Femur (tissue), 1 donor: Measurements from ENCODE around the gene PLG.
"Not testable (repeated sequence)": the region's sequence is repeated elsewhere in the genome, so short reads cannot be mapped to it uniquely, and the experiment has no call there.

Experiments used
- DNase-seq: peaks from one replicate; pipeline ENCODE4 v3.0.0-alpha.2; 2017

Gene PLG

DNA sequence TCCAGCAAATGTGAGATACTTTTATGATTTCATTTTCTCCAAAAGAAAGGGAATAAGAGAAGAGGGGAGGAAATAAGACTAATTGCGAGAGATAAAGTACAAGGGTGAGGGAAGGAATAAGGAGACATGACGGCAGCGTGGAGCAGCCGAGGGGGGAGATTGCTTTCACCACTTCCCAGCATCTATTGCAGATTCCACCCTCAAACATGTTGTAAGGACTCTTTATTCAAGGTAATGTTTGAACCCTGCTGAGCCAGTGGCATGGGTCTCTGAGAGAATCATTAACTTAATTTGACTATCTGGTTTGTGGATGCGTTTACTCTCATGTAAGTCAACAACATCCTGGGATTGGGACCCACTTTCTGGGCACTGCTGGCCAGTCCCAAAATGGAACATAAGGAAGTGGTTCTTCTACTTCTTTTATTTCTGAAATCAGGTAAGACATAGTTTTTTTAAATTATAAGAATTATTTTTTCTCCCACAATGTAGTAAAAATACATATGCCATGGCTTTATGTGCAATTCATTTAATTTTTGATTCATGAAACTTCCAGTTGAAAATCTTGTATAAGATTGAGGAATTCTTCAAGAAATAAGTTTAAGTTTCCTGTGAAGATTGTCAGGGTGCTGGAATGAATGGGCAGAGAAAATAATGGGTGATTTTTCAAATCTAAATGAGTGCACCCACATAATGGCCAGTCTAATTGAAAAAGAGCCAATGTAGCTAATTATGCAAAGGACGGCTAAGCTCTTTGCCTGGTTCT is at the start of gene PLG:
TSS of gene PLG (plus strand) at position 327 of the 763 bp plus-strand sequence. CDS start at position 388, 61 bp downstream.
- not testable (repeated sequence) for DNase-seq

DNA sequence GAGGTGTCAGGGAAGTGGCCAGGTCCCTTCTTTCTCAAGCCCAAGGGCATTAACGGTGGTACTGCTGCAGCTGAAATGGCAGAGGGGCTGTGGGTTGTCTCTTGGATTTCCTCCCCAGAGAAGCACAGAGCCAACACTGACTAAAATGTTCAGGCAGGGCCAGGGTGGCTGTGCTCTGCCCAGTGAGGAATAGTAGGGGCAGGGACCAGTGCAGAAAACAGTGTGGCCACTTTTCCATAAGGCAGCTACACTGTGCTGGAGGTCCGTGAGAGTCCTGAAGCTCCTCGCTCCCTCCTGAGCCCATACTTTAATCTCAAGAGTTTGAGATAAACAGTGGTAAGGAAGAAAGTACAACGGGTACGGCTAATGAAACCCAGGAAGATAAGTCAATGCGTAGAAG is 42.5 kb upstream of the PLG start:
- DNase-seq, result no peak

DNA sequence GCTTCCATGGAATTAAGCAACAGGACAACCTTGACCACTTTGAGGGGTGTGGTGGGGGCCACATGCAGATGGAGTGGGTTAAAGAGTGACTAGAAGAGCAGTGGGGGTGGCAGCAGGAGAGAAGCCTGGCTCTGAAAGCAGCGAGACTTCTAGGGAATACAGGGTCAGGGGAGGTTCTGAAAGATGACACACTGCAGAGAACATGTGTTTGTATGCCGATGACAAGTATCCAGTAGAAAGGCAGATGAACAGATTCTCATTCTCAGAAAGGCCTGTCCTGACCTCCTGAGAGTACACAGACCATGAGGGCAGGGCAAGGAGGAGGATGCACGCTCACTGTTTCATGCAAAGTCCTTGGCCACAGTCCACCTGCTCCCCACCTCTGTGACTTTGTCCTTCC is 40.8 kb upstream of the PLG start:
- DNase-seq, result no peak

DNA sequence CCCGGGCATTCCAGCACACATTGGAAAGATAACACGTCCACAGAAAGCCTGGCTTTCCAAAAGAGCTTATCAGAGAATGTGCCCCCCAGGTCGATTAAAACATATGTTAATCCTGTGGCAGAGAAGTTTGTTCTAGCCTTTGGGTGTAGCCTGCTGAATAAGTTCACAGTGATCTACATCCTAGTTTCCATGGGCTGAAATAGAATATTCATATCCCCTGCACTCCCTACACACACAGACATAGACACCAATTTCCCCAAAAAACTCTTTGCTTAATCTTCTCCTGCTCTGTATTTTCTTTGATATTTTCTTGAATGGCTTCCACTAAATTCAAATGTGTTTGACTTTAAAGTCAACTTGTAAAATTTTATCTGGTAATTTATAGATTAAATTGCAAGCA is 39.6 kb upstream of the PLG start:
- no peak for DNase-seq

DNA sequence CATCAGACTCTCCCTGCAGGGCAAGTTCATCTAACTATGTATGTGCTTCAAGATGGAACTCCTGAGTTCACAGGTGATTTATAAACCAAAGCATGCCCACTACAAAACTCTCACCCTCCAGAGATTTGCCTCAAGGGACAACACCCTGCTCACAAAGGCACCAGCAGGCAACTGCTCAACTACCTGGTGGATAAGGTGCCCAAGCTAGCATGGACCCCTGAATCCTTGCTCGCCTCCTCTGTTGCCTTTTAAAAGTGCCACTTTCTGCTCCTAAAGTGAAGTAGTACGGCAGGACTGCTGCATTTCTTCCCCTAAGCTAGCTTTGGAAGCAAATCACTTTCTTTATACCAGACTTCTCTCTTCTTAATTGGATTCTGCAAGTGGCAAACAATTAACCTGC is 39.2 kb upstream of the PLG start:
- DNase-seq, result no peak

DNA sequence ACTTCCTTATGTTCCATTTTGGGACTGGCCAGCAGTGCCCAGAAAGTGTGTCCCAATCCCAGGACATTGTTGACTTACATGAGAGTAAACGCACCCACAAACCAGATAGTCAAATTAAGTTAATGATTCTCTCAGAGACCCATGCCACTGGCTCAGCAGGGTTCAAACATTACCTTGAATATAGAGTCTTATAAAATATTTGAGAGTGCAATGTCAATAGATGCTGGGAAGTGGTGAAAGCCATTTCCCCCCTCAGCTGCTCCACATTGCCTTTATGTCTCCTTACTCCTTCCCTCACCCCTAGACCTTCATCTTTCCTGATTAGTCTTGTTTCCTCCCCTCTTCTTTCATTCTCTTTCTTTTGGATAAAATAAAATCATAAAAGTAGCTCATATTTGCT is 37.8 kb upstream of the PLG start, which contains the start of gene LPA:
TSS of gene LPA (minus strand) at position 78 of the 400 bp plus-strand sequence. CDS start at position 17, 61 bp downstream.
- DNase-seq, result not testable (repeated sequence)

DNA sequence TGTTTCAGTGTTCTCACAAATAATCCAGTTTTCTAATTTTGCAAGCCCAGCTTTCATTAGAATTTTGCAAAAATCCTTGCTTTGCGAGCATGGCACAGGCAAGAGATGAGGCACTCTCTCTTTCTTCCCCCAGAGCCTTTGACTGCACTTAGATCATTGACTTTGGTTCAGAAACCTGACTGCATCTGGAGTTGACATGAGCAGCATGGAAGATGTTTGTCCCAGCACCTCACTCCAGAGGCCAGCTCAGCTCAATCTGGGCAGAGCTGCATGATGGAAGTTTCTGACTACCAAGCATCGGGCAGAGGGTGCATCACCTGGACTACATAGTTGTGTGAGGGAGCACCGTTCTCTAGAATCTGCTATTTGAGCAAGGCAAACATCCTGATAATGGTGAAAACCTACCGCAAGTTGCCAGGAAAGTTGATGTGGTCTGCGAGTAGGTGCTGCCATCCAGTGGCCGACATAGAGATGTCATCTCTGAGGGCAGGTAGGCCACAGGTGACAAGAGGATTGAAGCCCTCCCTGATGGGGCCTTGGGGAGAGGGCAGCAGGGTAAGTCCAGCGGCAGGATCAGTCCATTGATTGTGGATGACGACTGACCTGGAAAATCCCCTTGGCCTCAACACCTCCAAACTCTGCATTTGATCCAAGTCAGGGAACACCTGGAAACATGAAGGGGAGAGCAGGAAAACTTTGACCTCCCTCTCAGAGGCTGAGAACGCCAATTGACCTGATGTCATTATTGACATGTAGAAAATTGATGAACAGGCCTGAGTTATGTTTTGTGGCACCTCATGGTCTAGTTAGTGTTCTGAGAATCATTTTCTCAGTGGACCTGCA is 34.2 kb upstream of the PLG start:
- DNase-seq, result no peak

DNA sequence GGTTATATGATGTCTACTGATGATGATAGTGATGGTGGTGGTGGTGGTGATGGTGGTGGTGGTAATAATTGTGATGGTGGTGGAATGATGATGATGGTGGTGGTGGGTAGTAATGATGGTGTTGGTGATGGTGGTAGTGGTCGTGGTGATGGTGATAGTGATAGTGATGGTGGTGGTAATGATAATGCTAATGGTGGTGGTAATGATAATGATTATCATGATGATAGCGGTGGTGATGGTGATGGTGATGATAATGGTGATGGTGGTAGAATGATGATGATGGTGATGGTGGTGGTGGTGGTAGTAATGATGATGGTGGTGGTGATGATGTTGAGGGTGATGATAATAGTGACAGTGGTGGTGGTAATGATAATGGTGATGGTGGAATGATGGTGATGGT is 33.5 kb upstream of the PLG start:
- DNase-seq, result no peak

DNA sequence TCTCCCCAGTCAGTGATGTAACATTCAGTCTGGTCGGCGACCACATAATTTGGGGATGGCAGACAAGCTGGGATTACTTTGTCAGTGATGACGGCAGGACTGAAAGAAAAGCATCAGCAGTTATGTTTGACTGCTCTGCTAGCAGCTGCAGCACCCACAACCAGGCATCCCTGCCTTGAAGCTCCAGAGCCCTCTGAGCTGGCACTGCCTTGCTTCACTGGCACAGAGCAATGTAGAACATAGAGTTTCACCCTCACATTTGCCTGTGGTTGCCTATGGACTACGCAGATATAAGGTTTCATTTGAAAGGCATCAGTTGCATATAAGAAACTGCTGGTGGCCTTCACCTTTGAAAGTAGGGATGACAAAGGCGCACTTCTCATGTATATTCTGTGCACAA is 25.6 kb upstream of the PLG start:
- not testable (repeated sequence) for DNase-seq

DNA sequence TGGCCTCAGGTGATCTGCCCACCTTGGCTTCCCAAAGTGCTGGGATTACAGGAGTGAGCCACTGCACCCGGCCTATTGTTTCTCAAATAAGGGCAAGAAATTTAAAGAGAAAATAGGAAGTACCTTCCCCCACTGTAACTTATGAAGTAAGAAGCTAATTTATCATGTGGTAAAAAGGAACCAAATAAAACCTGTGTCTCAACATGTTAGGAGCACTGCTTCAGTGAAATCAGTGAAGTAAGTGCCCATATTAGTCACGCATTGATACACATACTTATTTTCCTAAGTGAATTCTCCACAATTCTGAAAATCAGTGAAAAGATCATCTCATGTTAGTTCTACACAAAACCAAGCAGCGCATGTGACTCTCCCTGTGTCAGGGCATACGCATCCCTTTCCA is 23.8 kb upstream of the PLG start:
- DNase-seq, result no peak

DNA sequence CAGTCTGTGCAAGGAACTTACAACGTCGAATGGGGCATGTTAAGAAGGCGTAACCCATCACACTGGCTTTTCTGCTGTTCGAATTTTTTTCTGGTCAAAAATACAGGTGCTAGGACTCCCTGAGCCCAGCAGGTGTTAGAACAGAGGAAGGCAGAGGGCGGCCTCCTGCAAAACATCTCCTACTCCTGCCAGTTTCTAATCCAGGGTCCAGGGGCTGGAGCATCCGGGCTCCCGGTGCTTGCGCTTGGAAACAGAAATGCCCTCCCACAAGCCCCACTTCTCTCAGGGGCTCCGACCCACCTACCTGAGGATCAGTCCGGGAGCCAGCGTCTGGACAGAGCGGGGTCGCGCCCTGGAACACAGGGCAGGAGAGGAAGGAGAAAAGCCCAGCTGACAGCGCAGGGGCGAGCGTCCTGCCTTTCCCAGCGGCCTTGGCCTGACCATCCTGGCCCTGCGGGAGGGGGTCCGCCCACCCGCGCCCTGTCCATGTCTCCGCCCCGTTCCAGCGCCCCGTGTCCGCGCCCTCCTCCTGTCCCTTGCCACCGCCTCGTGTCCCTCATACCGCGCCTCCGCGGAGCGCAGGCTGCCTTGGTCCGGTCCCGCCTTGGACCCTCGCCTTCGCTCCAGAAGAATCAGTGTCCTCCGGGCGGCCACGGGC is 23.2 kb upstream of the PLG start:
- no peak for DNase-seq

DNA sequence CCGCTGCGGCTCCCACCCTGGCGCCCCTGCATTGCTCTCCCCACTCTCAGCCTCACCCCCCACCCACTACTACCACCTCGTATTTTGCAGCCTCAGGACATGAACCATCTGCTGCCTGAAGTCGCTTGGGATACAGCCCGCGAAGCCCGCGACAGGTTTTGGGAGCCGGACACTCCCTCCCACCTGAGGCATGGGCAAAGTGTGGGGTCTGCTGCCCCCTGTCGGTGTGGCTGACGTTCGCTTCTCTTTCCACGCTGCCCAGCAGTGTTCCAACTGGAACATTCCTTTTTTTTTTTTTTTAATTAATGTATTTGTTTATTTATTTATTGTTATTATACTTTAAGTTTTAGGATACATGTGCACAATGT is 22.7 kb upstream of the PLG start:
- DNase-seq, result no peak

DNA sequence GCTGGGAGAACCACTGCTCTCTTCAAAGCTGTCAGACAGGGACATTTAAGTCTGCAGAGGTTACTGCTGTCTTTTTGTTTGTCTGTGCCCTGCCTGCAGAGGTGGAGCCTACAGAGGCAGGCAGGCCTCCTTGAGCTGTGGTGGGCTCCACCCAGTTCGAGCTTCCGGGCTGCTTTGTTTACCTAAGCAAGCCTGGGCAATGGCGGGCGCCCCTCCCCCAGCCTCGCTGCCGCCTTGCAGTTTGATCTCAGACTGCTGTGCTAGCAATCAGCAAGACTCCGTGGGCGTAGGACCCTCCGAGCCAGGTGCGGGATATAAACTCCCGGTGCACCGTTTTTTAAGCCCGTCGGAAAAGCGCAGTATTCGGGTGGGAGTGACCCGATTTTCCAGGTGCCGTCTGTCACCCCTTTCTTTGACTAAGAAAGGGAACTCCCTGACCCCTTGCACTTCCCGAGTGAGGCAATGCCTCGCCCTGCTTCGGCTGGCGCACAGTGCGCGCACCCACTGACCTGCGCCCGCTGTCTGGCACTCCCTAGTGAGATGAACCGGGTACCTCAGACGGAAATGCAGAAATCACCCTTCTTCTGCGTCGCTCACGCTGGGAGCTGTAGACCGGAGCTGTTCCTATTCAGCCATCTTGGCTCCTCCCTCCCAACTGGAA is 16.8 kb upstream of the PLG start:
- DNase-seq, result not testable (repeated sequence)

DNA sequence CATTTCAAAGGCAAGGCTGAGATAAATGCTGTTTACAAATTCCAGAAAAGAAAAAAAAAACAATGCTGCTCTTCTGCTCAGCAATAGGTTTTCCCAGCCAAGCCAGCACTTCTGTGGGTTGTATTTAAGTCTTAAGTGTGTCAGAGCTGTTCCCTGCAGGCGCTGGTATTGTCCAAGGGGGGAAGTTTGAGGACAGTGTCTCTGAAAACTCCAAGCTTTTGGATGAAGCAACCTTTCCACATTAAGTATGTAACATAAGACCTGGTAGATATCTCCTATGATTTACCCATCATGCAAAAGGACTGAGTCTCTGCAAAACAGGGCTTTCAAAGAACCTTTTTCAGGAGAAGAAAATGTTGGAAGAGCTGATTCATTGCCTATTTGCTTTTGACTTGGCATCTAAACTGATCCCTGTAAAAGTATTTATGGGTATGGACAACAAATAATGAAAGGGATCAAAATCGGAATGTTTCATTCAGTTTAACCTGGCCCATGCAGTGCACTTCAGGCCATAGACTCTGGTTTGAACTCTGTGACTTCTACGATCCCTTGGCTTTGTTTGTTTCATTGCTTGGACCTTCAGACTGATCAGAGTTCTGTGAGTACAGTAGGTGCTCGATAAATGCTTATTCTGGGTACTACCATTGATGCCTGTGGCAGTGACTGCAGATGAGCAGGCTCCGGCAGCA is 16.1 kb upstream of the PLG start:
- DNase-seq, result no peak

DNA sequence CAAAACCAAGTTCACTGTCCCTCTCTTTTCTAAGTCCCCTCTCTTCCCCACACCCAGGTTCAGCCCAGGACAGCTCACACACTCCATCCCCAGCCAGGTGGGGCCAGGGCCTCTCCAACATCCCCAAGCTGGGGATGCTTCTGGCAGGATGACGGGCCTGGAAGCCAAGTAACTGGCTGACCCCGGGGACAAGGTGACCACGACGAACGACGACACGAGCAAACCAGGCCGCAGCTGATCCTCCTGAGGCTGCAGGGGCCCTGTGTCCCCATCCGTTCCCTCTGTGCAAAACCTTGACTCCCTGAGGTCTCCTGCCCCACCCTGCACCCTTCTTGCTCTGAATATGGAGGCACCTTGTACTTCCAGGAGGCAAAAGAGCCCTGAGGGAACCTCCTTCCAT is 11.6 kb upstream of the PLG start:
- no peak for DNase-seq

DNA sequence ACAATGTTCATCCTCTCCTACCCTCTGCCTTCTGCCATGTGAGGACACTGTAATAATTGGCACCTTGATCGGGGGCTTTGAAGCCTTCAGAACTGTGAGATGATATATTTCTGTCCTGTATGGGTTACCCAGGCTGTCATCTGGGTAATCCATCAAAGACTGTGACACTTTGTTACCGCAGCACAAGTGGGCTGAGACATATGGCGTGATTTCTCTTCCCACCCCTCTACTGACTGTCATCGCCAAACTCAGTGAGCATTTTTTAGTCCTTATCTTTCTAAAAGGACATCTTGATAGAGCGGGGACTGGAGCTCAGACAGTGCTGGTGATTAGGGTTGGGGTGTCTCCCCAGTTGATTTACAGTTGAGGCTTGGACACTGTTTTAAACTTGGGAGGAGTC is 10.4 kb upstream of the PLG start:
- no peak for DNase-seq

DNA sequence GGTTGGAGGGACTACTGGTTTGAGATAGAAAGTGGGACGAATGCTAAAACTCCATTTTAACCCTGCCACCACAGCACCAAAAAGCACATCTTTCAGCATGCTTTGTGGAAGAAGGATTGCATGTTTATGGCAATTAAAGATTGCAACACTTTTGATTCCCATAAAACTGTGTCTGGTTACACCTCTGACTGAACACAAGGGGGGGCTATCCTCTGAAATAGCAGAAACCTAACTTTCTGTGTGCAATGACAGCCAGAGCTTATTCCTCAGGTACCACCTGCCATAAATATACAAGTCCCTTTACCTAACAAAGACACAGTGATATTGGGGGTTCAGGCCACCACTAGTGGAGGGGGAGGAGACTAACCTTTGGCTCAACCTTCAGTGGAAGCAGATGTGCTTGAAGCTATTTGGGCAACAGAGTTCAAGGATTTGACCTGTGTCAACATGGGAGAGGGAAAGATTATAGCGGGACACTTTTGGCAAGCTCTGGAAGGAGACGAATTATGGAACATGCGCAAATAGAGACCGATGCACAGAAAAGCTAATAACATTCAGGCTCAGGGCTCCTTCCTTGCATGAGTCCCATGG is 9.6 kb upstream of the PLG start:
- no peak for DNase-seq

DNA sequence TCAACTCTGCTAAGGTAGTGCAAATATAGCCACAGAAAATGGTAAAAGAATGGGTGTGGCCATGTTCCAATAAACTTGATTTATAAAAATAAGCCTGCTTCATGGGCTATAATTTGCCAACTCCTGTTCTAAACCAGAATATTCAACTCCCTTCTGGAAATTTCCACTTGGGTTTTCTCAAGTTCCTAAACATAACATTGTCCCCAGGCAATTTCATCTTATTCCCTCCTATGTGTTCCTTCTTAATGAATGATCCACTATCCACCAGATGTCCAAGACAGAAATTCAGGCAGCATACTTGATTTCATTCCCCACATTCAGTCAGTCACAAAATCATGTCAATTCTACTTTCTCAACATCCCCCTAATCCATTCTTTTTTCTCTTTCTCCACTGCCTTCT is 7.0 kb upstream of the PLG start:
- DNase-seq, result not testable (repeated sequence)

DNA sequence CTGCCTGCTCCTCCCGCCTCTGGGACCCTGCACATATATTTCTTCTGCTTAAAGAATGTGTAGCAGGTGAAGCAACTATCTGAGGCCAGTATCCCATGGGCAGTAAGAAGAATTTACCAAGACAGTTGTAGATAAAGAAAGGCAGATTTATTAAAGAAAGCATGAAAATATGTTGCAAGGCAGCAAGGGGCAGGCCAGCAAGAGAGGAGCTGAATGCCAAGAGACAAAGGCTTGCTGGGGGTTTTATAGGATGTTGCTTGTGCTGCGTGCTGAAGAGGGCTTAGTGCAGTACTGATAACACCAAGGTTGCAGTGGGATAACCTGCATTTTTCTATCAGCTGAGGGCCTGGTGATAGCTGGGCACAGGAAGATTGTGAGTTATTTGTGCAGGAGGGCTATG is 6.4 kb upstream of the PLG start:
- not testable (repeated sequence) for DNase-seq

DNA sequence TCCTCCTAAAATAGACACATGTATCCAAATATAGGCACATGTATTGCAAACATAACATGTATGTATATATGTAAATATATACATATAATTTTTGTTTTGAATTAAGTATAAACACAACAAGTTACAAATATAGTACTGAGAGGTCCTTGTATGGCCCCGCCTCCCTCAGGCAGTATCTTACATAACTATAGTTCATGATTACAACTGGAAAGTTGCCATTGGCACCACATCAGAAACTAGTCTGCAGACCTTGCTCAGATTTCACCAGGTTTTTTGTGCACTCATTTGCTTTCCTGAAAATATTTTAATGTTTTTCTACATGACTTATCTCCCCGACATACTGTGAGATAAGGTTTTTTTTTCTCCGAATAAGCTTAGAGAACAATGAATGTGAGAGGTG is 5.2 kb upstream of the PLG start:
- not testable (repeated sequence) for DNase-seq

DNA sequence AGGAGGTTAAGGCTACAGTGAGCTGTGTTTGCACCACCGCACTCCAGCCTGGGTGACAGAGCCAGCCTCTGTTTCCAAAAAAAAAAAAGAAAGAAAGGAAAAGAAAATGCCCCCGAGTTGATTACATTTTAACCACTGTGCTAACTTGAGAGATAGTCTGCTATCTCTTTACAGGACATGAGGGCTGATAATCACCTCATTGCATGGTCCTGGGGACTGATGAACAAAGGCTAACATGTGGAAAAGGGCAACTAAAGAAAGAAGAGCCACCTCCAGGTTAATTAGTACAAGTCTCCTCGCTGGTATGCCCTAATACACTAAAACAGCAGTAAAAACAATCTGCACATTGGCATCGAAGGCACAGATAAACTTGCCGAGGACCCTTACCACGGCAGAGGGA is 4.2 kb upstream of the PLG start:
- DNase-seq, result no peak

DNA sequence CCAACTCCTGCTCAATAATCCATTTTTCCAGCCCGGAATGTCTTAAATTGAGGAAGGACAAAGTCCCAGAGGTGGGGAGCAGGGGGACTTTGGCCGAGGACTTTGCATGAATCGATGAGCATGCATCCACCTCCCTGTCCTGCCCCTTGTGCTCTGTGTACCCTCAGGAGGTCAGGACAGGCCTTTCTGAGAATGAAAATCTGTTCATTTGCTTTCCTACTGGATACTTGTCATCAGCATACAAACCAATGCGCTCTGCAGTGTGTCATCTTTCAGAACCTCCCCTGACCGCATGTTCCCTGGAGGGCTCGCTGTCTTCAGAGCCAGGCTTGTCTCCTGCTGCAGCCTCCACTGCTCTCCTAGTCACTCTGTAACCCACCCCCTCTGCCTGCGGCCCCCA is 2.6 kb downstream of the PLG start:
- not testable (repeated sequence) for DNase-seq
